Lung (tissue), 12 donors: Measurements from ENCODE around the gene HOMER1. TPM values are rescaled to one million over a fixed set of nuclear protein-coding genes. Genes with fewer than 3 reads are reported as not detected.
A peak's percentile ranks its signal among the peaks of the same experiment; 100 is the strongest.

Experiments
- ATAC-seq: fragments of 200-7000 bp; cut with Tn5 transposase; one replicate; pipeline ENCODE4 v1.9.1; 2020; ENCODE audit warnings: moderate number of reproducible peaks; ENCODE audit not compliant: insufficient read depth, low FRiP score
- DNase-seq, 3 donors: peaks; one replicate each; pipeline ENCODE4 v3.0.0-alpha.2; 2013 to 2017
- H3K27ac ChIP-seq, 2 donors: one replicate each; pipeline ENCODE4 v1.5.1; 2013; ENCODE audit warnings: mild to moderate bottlenecking in 2 of 2, moderate library complexity in 2 of 2, control low read depth in 1 of 2, inconsistent platforms in 1 of 2, low read depth in 1 of 2, low read length in 1 of 2
- H3K27me3 ChIP-seq, 3 donors: one replicate each; pipeline ENCODE4 v1.5.1; 2013; ENCODE audit warnings: low read length in 2 of 3; ENCODE audit not compliant: control insufficient read depth in 3 of 3, insufficient read depth in 3 of 3
- H3K36me3 ChIP-seq, 4 donors: one replicate each; pipeline ENCODE4 v1.5.1; 2013; ENCODE audit warnings: low read length in 4 of 4, mild to moderate bottlenecking in 1 of 4, moderate library complexity in 1 of 4; ENCODE audit not compliant: control insufficient read depth in 4 of 4, insufficient read depth in 4 of 4
- H3K4me1 ChIP-seq, 5 donors: one replicate each; pipeline ENCODE4 v1.5.1; 2013; ENCODE audit warnings: low read length in 5 of 5, mild to moderate bottlenecking in 2 of 5, moderate library complexity in 1 of 5; ENCODE audit not compliant: control insufficient read depth in 5 of 5, insufficient read depth in 5 of 5
- H3K4me3 ChIP-seq: one replicate; pipeline ENCODE4 v1.5.1; 2013; ENCODE audit warnings: mild to moderate bottlenecking, control low read depth, moderate library complexity
- H3K9ac ChIP-seq, 2 donors: one replicate each; pipeline ENCODE4 v1.5.1; 2013; ENCODE audit warnings: low read length in 2 of 2, control low read depth in 1 of 2; ENCODE audit not compliant: insufficient read depth in 1 of 2
- H3K9me3 ChIP-seq, 4 donors: one replicate each; pipeline ENCODE4 v1.5.1; 2013; ENCODE audit warnings: low read length in 3 of 4, mild to moderate bottlenecking in 1 of 4, moderate library complexity in 1 of 4; ENCODE audit not compliant: control insufficient read depth in 4 of 4, insufficient read depth in 3 of 4
- CTCF ChIP-seq: IDR thresholded peaks from 2 replicates; pipeline ENCODE4 v1.5.1; 2012; ENCODE audit warnings: mild to moderate bottlenecking; ENCODE audit errors: control extremely low read depth, extremely low read depth
- WGBS, 2 donors: extraction: QIAGEN DNeasy Blood & Tissue Kit; methylation state at CpG; one replicate each; pipeline ENCODE4 v1.1.7; 2013; 5-methylcytosine and 5-hydroxymethylcytosine counted together
- polyA plus RNA-seq, 2 donors: library from polyadenylated mRNA; stranded (reverse); fragments of 200-250 nt; gene quantifications; one replicate each; pipeline ENCODE4 v1.2.1, GENCODE V29; 2013
- total RNA-seq, 2 donors: library from RNA; depleted of rRNA in 1 of 2; stranded (reverse); fragments of >200 nt in 1 of 2; gene quantifications; one replicate each; pipeline ENCODE4 v1.2.1, GENCODE V29; 2014 to 2021
- donor health status: control.
- donor health status: control.
- donor health status: Bipolar disorder and iron deficiency.
- donor health status: healthy.
- donor health status: DM: yes; HTN: yes; CAD: no.

Gene HOMER1
- total and polyA plus RNA-seq, 4 donors, result 1.2 to 15.4 (median 4.5) TPM

GRCh38 chr5:79512471-79513307 is 1.2 kb downstream of the HOMER1 start:
- H3K36me3 ChIP-seq, result no peaks in the 10 kb centered on the region
- H3K27me3 ChIP-seq, result peaks cover 0 to 24% (median 6%) of the 10 kb centered on the region in 3 donors
- no peak for TF ChIP-seq CTCF
- 6 to 7% methylated on average over 29 of the region's 29 CpGs for WGBS, 2 donors
- H3K4me3 ChIP-seq, result peak overlapping the region; percentile 30
- no peaks in the 10 kb centered on the region for H3K9me3 ChIP-seq
- peak overlapping the region in 1 of 2 donors; percentile 50 for H3K9ac ChIP-seq
- ATAC-seq (no peak), DNase-seq (peak; percentile 32 to 76 (median 53))
- H3K27ac ChIP-seq, result peak overlapping the region; percentile 15 to 94
- peaks cover 0 to 22% (median 5%) of the 10 kb centered on the region in 5 donors for H3K4me1 ChIP-seq

GRCh38 chr5:79512049-79512448 is 1.9 kb downstream of the HOMER1 start:
- ATAC-seq (no peak), DNase-seq (peak; percentile 16 to 70 (median 50))
- Histone ChIP-seq H3K4me1 (peaks cover 0 to 22% (median 5%) of the 10 kb centered on the region in 5 donors), H3K9me3 (no peaks in the 10 kb centered on the region), H3K27me3 (peaks cover 0 to 24% (median 6%) of the 10 kb centered on the region in 3 donors), H3K27ac (peak overlapping the region in 1 of 2 donors; percentile 94), H3K9ac (peak overlapping the region in 1 of 2 donors; percentile 50), H3K36me3 (no peaks in the 10 kb centered on the region), H3K4me3 (no peak overlapping the region)
- WGBS, 2 donors, result 13 to 20% methylated on average over 11 of the region's 11 CpGs
- no peak for TF ChIP-seq CTCF

GRCh38 chr5:79510638-79511037 is 3.3 kb downstream of the HOMER1 start:
- Histone ChIP-seq H3K36me3 (no peaks in the 10 kb centered on the region), H3K4me1 (peaks cover 0 to 22% (median 5%) of the 10 kb centered on the region in 5 donors), H3K9me3 (no peaks in the 10 kb centered on the region), H3K4me3 (no peak overlapping the region), H3K9ac (no peak overlapping the region), H3K27ac (peak overlapping the region in 1 of 2 donors; percentile 43), H3K27me3 (peaks cover 0 to 24% (median 6%) of the 10 kb centered on the region in 3 donors)
- 96 to 97% methylated on average over 6 of the region's 6 CpGs for WGBS, 2 donors
- no peak for TF ChIP-seq CTCF
- ATAC-seq (no peak), DNase-seq (no peak)
